COR-L47 (cell line): ENCODE results near the gene AHI1.

Source experiments
- DNase-seq: peaks from one replicate; lab custom pipeline; 2025; lab: John Stamatoyannopoulos, UW

AHI1 gene

DNA sequence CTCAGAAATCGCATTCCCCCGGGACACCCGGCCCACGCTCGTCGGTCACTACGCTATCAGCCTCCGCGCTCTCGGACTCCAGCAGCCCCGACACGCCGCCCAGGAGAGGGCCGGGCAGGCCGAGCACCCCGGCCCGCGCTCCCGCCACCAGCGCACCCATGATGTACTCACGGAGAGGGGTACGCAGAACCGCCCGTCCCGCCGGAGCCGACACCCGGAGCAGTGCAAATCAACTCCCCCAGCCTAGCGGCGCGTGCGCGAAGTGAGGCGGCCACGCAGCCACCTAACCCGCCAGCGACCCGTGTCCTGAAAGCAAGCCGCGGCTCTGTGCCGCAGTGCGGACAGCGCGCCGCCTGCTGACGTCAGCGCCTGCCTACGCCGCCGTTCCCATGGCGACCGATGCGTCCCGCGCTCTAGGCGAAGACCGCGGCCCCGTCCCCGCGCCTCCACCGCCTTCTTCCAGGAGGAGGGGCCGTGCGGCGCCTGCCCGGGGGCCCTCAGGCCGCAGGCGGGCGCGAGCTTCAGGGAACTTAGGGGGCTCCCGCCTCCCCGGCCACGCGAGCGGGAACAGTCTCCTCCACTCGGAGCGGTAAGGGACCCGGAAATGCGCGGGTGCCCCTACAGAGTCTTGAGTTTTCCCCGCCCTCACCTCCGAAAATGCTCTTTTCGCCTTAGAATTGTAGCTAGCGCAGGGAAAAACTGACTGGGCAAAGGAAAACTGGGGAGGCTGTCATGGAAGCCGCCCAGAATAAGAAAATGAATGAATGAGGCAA is at the start of gene AHI1:
Gene AHI1 (minus strand): TSS at position 329 of the 773 bp plus-strand sequence. CDS start 5,503 bp downstream, outside the sequence.
- DNase-seq, result peak; percentile 90

DNA sequence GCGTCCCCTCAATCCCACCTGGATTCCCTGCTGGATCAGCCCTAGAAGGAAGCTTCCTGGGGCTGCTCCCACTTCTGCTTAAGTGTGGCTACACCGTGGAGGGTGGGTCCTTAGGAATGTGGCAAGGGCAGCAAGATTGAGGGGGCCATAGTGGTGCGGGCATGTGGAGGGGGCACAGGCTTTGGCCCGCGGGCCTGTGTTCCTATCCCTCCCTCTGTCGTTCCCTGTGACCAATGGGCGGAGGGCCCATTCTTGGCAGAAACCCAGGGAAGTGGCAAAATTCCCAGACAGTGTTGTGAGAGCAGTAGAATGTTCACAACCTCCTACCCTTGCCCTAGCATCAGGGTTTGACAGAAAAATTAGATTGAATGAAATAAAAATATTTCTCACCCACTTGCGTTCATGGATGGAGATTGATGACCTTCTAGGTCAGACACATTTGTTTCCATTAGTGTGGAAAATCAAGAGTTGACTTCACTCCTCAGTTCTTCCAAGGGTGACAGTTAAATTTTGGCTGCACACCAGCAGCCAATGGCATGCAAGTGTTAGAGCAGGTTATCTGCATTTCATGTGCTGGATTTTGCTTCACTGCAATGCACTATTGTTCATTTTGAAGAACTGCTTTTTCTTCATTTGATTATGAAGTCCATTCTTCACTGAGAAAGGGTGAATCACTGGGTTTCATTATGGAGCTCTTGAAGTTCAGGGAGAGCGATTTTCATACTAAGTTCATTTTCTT is 49.3 kb upstream of the AHI1 start:
- no peak for DNase-seq

DNA sequence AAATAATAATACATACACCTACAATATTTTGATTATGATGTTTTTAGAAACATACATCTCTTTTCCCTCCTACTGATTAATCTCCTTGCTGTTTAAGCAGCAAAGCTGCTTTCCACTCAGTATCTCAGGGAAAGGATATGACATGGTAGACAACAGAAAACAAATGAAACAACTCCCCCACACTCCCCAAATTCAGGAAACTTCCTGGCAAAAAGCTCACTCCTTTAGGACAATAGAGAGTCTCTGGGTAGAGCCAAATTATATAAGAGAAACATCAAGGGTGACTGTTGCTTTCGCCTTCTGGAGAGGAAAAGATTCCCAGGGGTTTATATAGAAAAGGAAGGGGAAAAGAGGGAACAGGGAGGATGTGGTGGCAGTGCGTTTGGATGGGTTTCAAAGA is 48.7 kb upstream of the AHI1 start:
- DNase-seq, result no peak

DNA sequence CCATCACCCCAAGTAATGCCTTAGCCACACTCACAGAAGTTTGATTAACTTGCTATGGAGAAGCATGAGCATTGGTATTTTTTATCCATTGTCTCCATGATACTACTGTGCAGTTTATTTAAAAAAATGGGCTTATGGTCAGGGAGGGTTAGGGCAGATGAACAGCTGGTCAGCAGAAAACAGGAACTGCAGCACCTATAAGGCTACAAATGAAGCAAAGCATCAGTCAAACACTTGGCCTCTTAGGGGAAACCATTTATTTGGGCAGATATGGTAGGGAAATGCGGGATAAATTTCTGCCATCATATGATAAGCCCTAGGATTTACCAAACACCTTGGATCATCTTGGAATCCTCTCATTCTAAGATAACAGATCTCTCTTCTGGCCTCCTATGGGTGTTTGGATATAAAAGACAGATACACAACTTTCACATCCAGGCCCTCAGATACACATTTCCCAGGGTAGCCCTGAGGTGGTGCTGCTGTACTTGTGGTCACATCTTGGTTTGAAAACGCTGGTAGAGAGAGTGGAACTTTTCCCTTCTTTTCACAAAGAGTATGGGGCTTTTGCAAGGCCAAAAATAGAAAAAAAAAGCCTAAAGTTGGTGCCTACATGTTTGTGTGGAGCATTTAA is 42.8 kb upstream of the AHI1 start:
- no peak for DNase-seq

DNA sequence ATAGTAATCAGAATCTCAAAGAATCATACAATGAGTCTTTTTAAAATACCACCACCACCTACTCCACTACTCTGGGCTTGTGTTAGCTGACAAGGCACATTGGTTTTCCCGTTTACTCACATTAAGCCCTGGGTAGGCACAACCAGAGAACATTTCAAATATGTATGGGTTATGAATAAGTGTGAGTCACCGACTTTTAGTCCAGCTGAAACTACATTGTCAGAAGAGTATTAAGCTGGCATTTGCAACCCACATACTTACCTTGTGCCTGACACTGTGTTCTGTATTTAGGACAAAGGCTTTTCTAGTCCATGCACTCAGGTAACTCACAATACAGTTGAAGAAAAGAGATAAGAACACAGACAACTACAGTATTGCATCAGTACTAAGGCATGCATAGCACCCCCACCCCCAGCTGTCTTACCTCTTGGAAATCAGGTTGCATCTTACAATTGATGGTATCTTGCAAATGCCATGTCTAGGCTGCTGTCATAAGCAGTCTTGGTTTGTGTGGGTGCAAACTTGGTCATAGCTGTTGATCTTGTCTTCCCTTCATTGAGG is 40.3 kb upstream of the AHI1 start:
- no peak for DNase-seq

DNA sequence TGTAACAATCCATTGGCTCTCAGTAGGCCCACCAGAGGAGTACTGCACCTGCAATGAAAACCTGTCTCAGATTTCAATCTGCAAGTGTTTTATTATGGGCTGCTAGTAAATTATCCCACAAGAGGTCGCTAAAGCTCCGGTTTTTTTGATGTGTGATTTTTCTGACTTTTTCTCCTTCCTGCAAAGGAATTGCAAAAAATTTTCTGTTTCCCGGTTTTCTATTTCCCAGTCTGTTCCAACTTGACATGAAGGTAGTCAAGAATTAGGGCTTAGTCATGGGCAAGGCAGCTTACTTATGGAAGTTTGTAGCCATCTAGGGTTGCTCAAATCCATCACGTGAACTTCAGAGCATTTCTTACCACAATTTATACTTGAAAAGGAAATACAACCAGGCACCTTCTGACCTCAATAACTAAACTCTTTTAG is 38.5 kb upstream of the AHI1 start:
- DNase-seq, result peak; percentile 22

DNA sequence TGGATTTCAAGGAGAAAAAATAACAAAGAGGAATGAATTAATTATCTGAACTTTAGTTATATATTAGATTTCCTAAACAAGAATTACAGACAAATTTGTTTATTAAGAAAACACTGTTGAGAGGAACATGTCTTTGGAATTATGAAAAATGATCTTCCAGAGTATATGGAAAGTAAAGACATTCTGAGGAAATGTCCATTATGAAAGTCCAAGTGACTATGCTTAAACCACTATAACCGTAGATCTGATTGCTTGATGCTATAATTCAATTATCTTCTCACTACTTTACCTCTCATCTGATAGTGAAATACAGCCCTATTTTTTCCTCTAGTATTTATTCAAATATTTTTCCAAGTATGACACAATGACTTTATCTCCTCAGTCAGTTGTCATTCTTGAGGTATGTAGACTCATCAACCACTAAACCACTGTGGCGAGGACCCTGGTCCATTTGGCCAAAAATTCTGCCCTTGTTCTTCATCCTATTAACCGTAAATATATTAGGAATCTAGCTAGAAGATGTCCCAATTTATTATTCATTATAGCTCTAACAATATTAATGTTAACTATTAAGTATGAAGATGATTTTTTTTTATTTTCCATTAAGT is 37.3 kb upstream of the AHI1 start:
- DNase-seq, result no peak

DNA sequence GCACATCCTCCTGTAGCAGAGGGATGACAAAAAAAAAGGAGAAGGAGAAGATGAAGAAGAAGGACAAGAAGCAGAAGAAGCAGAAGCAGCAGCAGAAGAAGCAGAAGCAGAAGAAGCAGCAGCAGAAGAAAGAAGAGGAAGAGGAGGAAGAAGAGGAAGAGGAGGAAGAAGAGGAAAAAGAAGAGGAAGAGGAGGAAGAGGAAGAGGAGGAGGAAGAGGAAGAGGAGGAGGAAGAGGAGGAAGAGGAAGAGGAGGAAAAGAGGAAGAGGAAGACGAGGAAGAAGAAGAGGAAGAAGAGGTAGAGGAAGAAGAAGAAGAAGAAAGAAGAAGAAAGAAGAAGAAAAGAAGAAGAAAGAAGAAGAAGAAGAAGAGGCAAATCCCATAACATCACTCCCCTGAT is 35.0 kb upstream of the AHI1 start:
- no peak for DNase-seq

DNA sequence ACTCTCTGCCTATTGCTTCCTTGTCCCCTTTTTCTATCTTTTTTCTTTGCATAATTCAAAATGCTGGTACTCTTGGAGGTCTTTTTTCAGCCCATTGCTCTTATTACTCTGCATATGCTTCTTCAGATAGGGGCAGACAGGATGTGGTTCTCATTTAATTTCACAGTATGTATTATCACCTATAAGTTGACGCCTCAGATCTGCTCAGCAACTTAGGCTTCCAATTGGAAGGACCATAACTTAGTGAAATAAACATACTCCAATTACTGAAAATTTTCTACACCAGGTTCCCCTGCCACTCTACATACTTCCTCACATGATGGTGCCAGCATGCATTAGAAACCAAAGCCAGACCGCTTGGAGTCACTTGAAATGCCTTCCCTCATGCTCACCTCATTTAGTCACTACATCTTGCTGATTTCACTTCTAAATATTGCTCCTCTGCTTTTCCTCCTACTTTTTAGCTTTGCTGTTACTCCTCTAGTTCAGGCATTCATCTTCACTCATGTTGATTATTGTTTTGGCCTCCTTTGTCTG is 34.5 kb upstream of the AHI1 start:
- DNase-seq, result no peak

DNA sequence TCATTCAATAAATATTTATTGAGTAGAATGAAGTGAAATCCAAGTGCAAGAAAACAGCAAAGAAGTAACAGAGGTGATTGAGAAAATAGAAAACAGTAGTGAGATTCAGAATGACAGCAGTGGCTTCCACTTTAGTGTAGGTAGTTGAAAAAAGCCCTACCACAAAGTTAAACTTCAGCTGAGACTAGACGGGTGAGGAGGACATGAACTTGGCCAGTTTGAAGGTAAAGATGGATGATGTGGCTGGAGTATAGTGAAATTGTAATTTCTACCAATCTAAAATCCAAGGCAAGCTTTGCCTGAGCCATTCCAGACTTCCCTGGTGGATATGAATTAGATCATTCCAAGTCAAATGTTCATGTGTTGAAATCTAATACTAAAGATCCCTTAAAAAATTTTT is 32.6 kb upstream of the AHI1 start:
- DNase-seq, result no peak

DNA sequence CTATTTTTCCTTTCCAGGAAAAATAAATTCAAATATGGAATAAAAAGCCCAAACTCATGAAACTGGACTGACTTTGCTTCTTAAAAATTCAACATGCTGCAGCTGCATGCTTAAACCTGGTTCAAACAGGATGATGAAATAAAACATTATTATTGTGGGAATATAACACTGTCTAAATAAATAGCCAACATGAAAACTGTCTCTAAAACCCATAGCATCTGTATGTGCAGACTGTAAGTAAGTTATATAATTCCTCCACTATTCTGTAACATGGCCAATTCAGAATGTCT is 30.4 kb upstream of the AHI1 start:
- no peak for DNase-seq

DNA sequence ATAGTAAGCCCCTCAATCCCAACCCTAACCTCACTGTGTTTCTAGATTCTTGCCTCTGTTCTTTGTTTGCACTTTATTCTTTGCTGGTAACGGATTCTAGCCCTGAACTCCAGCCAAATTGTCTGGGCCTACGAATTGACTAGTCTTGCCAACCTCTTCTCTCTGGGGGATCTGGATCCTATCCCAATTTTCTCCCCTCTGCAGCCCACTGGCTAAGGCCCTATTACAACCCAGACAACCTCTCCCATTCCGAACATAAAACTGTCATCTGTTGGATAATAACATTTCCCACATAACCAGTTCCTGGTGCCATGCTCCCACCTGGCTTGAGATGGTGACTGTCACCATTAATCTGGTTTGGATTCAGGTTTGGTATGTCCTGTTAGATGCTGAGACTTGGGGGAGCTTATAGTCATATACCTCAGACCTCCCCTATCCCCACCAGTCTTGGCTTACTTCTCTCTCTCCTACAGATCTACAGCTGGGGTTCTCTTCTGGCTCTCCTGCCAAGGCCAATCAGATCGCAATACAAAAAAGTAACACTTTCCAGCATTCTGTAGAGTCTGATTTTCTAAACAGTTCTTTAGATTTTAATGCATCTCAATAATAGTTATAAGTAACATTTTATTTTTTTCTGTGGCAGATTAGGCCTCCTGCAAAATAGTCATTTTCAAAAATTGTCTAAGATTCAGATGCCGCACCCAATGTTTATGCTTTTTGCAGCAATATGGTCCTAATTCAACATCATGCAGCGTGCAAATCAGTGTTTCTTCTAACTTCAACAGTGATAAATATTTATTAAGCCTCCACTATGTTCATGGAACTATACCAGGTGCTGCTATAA is 29.8 kb upstream of the AHI1 start:
- no peak for DNase-seq

DNA sequence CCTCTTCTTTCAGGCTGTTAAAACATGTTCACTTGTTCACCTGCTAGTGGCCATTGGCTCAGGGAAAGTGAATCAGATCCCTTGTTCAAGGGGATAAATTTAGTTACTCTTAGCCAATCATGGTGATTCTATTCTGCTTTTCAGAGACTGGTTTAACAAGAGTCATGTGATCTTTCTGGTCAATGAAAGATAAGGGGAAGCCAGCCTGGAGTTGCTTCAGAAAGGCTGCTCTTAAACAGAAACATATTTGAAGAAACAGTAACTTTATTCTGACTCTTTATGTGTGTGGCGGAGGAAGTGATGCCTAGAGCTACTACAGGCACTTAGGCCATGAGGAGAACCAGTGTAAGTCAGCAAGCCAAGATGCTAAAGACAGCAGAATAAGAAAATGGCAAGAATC is 28.1 kb upstream of the AHI1 start:
- DNase-seq, result no peak

DNA sequence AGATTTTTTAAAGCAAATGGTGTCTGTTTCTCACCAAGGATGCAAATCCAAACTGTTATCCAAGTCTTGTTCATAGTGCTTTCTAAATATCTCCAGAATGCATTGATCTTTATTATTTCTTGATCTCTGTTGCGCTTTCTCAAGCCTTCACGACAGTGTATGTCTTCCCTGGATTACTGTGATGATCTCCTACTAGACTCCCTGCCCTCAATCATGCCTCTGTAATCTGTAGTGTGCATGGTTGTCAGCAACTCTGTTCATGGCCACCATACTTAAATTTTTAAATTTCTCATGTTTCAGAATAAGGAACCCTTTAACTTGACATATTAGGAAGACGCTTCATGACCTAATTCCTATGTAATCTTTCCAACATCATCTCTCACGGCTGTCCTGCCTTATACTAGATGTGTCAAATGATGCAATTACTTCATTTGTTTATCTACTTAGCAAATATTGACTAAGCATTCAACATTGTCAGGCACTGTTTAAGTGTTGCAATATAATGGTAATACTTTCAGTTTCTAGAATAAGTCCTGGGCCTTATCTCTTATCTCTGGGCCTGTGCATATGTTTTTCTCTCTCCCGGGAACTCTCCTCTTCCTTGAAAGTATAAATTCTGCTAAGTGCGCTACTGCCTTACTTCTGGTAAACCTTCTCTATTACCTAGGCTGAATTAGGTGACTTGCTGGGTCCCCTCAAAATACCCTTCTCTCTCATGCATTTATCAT is 25.6 kb upstream of the AHI1 start:
- DNase-seq, result no peak

DNA sequence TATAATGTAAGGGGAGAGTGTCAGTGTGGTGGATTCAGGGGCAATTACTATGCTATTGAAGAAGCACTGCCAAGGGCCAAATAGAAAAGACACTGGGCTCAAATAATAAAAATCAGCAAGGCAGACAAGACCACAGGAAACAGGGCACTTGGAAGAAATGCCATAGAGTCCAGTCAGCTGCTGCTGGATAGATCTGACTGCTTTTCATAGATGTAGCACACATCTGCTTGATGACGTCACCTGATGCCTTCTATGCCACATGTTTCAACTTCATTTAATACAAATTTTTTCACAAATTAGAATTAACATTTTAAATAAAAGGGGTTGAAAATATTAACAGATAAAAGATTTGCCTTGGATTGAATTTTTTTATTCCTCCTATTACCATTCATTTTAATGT is 23.9 kb upstream of the AHI1 start:
- no peak for DNase-seq

DNA sequence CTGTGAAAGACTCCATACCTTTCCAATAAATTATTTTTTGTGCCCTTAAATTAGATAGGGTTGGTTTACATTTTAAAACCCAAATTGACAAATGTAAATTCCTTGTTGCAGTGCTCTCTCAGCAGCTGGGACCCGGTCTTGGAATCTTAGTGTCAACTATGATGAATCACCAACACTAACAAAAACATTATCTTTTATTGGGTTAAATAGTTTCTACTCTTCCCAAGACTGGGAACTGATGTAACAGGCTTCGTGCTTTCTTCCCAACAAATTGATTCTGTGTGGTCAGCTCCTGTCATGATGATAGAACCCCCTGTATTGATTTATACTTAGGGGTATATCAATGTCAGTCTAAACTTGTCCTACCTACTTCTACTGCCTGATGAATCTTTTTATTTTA is 23.2 kb upstream of the AHI1 start:
- no peak for DNase-seq

DNA sequence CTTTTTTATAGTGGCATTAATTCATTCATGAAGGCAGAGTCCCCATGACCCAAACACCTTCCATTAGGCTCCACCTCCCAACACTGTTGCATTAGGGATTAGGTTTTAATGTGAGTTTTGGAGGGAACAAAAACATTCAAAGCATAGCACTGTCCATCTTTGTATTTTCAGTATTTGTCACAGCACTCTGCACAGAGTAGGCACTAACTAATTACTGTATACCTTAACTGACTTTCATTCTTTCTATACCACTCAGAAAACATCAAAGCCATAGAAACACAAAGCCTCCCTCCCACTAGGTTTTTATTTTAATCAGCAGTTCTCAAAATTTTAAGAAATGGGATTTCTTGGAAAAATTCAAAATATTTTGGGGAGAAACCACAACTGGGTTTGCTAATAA is 21.8 kb upstream of the AHI1 start:
- DNase-seq, result no peak

DNA sequence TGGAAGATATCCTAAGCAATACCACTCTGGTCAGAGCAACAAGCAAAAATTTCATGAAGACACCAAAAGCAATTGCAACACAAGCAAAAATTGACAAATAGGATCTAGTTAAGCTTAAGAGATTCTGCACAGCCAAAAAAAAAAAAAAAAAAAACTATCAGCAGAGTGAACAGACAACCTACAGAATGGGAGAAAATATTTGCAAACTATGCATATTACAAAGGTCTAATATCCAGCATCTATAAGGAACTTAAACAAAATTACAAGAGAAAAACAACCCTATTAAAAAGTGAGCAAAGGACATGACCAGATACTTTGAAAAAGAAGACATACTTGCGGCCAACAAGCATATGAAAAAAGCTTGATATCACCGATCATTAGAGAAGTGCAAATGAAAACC is 20.0 kb upstream of the AHI1 start:
- DNase-seq, result no peak

DNA sequence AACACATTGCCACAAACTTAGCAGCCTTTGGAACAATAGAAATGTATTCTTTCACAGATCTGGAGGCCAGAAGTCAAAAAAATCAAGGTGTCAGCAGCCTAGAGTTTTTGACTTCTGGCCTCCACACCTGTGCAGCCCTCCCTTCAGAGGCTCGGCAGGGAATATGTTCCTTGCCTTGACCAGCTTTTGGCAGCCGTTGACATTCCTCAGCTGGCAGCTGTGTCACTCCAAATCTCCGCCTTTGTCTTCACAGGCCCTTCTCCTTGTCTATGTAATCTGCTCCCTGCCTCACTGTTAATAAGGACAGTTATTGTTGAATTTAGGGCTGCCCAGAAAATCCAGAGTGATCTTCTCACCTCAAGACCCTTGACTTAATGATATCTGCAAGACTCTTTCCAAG is 17.2 kb upstream of the AHI1 start:
- DNase-seq, result no peak

DNA sequence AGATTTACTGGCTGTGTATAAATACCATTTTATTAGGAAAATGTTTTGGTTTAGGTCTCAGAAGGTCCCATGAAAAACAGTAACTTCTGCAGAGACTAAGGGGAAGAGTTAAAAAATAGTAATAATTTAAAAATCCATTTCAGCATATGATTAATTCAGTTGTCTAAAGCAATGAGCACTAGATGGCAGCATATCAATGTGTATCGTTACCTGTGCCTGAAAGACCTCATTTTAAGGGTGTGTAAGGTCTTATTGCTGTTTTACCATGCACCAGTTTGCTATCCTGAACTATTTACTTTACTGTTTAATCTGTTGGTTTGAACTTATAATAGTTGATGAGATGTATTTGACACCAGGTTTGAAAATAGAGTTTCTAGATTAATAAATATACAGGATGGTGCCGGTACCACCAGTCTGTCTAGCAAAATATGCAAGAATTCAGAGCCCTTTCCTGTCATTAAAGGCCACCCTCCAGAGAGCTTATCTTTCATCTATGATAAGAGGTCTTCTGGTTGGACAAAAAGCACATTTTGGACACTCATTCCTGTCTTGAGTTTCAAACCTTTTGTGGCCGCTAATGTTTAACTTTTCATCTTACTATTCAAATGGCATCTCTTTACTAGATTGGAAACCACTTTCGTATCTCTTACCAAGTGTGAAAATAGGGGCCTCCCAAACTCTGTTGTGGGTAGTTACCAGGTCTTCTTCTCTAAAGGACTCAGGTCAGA is 8.9 kb upstream of the AHI1 start:
- peak; percentile 3 for DNase-seq
